Esophagus squamous epithelium (tissue), 5 donors: ENCODE measurements around the gene CUEDC1. TPM values are rescaled to one million over a fixed set of nuclear protein-coding genes. Genes with fewer than 3 reads are reported as not detected.

Experiments
- DNase-seq: peaks from one replicate; lab custom pipeline; 2025; lab: John Stamatoyannopoulos, UW
- H3K27ac ChIP-seq, 4 donors: fragments of 200-600 bp; sonication (generic); one replicate each; pipeline ENCODE4 v1.5.1; 2016 to 2019; ENCODE audit warnings: mild to moderate bottlenecking in 1 of 4
- H3K27me3 ChIP-seq, 4 donors: fragments of 200-600 bp; sonication (generic); 1 replicate in 3 of 4; 2 replicates in 1 of 4; pipeline versions ENCODE4 v1.5.1 to v1.6.0; 2017 to 2021; ENCODE audit warnings: antibody characterized with exemption in 1 of 4
- H3K36me3 ChIP-seq, 3 donors: fragments of 200-600 bp; sonication (generic); one replicate each; pipeline ENCODE4 v1.5.1; 2016 to 2019
- H3K4me1 ChIP-seq, 3 donors: fragments of 200-600 bp; sonication (generic); one replicate each; pipeline ENCODE4 v1.5.1; 2017 to 2019
- H3K4me3 ChIP-seq, 4 donors: fragments of 200-600 bp; sonication (generic); 1 replicate in 3 of 4; 2 replicates in 1 of 4; pipeline ENCODE4 v1.5.1; 2016 to 2019; ENCODE audit warnings: mild to moderate bottlenecking in 2 of 4, moderate library complexity in 1 of 4
- H3K9me3 ChIP-seq, 3 donors: fragments of 200-600 bp; sonication (generic); one replicate each; pipeline ENCODE4 v1.5.1; 2016 to 2019
- POLR2A ChIP-seq, 4 donors: fragments of 450-650 bp; IDR thresholded peaks; one replicate each; pipeline ENCODE4 v1.6.1; 2017; ENCODE audit warnings: antibody characterized with exemption in 4 of 4, mild to moderate bottlenecking in 4 of 4, moderate library complexity in 3 of 4
- whole genome bisulfite sequencing, 2 donors: methylation state at CpG; one replicate each; pipeline ENCODE4 v1.1.5; 2018; 5-methylcytosine and 5-hydroxymethylcytosine counted together
- intact Hi-C: fragments of 100-400 bp; cut with DNase I; formaldehyde crosslinking; loops from one replicate; pipeline ENCODE4 v1.15.0; 2022
- total RNA-seq, 4 donors: library from RNA; depleted of rRNA; stranded (reverse); fragments of >200 nt; gene quantifications; one replicate each; pipeline ENCODE4 v1.1.0, GENCODE V29; 2016
- TF ChIP-seq, protein P1 (sequence below), 6 experiments: fragments of 450-650 bp in 4 of 6; fragments of 200-600 bp in 2 of 6; sonication (generic) in 2 of 6; IDR thresholded peaks; one replicate each; pipeline ENCODE4 v1.5.1; 2016 to 2019; ENCODE audit warnings: antibody characterized with exemption in 6 of 6, mild to moderate bottlenecking in 4 of 6, moderate library complexity in 4 of 6
- donor health status: DM: yes; HTN: yes; CAD: no.

Gene CUEDC1
- total RNA-seq, 4 donors from 2014 or later = 7.4 to 27.3 (median 18.4) TPM

DNA sequence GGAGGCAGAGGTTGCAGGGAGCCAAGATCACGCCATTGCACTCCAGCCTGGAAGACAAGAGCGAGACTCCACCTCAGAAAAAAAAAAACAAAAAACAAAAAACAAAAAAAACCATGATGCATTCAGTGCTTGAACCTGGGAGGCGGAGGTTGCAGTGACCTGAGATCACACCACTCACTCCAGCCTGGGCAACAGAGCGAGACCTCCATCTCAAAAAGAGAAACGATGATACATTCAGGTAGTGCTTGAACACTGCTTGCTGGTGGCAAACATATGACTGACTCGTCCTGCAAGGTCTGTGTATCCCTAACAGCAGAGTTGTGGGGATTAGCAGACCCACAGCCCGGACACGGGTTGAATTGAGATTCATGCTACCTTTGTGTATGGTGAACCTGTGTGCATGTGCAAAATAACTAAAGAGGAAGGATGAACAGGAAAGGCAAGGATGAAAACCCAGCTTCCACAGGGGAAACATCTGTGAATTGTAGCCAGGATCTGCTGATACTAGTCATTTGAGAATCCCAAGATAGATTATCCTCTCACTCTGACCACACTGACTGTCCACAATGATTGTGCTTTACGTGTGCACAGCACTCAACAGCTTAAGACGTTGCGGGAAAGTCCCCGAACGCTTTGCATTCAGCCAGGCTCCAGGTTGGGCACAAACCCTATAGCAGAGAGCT, 53.0 kb downstream of the CUEDC1 start:
- no peak for DNase-seq
- peak overlapping the region; percentile 84 to 92 (median 89) for H3K27ac ChIP-seq

DNA sequence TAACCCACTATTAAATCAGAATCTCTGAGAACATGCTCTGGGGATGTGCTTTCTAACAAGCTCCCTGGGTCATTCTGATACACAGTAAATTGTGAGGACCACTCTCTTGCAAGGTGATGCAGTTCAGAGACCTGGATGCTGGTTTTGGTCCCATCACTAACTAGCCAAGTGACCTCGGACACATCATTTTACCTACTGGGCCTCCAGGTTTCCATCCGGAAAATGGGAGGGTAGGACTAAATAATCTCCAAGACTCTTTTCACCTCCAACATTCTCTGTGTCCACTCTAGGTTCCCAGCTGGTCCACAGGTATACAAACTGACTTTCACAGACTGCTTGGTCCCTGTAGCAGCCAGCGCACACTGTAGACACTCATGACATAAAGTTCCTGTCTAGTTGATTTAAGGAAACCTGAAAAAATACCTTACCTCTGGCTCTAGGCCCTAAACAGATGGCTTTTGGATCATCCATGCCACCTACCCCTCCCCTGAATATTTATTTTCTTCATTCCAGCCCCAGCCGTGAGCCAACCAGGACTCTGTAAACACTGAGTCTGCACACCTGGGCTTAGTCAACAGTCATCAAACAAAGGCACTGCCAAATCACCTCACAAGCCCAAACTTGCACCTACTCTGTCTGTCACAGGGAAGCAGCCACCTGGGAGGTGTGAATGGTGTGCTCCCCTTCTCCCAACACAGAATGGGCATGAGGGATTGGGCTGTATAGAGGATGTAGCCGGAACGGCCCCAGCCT, 54.0 kb downstream of the CUEDC1 start:
- DNase-seq = no peak
- H3K4me3 ChIP-seq = no peak overlapping the region
- H3K27me3 ChIP-seq = no peaks in the 10 kb centered on the region
- intact Hi-C loops = no loop called here
- H3K27ac ChIP-seq = peak overlapping the region; percentile 62 to 92 (median 86)
- H3K4me1 ChIP-seq = peaks cover 71 to 95% (median 81%) of the 10 kb centered on the region in 3 donors
- no peaks in the 10 kb centered on the region for H3K36me3 ChIP-seq
- no peak for TF ChIP-seq POLR2A (IDR thresholded peaks at IDR 0.05)
- TF ChIP-seq, protein P1, sequence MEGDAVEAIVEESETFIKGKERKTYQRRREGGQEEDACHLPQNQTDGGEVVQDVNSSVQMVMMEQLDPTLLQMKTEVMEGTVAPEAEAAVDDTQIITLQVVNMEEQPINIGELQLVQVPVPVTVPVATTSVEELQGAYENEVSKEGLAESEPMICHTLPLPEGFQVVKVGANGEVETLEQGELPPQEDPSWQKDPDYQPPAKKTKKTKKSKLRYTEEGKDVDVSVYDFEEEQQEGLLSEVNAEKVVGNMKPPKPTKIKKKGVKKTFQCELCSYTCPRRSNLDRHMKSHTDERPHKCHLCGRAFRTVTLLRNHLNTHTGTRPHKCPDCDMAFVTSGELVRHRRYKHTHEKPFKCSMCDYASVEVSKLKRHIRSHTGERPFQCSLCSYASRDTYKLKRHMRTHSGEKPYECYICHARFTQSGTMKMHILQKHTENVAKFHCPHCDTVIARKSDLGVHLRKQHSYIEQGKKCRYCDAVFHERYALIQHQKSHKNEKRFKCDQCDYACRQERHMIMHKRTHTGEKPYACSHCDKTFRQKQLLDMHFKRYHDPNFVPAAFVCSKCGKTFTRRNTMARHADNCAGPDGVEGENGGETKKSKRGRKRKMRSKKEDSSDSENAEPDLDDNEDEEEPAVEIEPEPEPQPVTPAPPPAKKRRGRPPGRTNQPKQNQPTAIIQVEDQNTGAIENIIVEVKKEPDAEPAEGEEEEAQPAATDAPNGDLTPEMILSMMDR (IDR thresholded peaks at IDR 0.05) = no peak
- 43 to 48% methylated on average over 6 of the region's 6 CpGs for WGBS, 2 donors
- H3K9me3 ChIP-seq = no peaks in the 10 kb centered on the region

More for the DNA sequence above, 53.0 kb downstream of the CUEDC1 start:
- 46 to 47% methylated on average over 12 to 13 of the region's 13 CpGs for WGBS, 2 donors
- H3K4me3 ChIP-seq = no peak overlapping the region
- H3K4me1 ChIP-seq = peaks cover 71 to 100% (median 81%) of the 10 kb centered on the region in 3 donors
- H3K27me3 ChIP-seq = no peaks in the 10 kb centered on the region
- TF ChIP-seq POLR2A (IDR thresholded peaks at IDR 0.05) = no peak
- TF ChIP-seq, protein P1 (IDR thresholded peaks at IDR 0.05) = no peak
- H3K36me3 ChIP-seq = no peaks in the 10 kb centered on the region
- intact Hi-C loops = no loop called here
- no peaks in the 10 kb centered on the region for H3K9me3 ChIP-seq

DNA sequence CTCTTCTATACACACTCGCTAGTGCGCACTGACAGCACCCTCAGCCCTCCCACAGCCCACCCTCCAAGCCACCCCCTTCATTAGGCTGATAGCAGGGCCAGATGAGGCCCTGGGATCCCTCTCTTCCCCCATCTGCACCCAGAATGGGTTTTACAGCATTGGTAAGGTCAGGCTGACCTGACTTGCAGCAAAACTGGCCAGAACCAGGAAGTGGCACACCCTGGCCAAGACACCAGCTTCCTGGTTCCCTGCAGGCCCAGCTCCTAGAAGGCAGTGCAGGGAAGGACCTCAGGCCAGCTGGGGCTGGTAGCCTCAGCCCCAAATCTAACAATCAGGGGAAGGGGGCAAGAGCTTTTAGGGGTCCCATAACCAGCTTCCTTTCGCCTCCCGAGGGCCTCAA, 55.4 kb downstream of the CUEDC1 start:
- Histone ChIP-seq H3K4me1 (peaks cover 72 to 95% (median 83%) of the 10 kb centered on the region in 3 donors), H3K36me3 (no peaks in the 10 kb centered on the region), H3K9me3 (no peaks in the 10 kb centered on the region), H3K27ac (peak overlapping the region; percentile 83 to 92 (median 85)), H3K27me3 (no peaks in the 10 kb centered on the region), H3K4me3 (no peak overlapping the region)
- WGBS, 2 donors = 50 to 65% methylated on average over 2 to 4 of the region's 4 CpGs
- intact Hi-C loops = loop anchor here (10.0 kb wide), 2 partner anchors 45 to 85 kb away; partner anchors contain the start of gene VEZF1
- no peak for TF ChIP-seq POLR2A (IDR thresholded peaks at IDR 0.05)
- no peak for DNase-seq

DNA sequence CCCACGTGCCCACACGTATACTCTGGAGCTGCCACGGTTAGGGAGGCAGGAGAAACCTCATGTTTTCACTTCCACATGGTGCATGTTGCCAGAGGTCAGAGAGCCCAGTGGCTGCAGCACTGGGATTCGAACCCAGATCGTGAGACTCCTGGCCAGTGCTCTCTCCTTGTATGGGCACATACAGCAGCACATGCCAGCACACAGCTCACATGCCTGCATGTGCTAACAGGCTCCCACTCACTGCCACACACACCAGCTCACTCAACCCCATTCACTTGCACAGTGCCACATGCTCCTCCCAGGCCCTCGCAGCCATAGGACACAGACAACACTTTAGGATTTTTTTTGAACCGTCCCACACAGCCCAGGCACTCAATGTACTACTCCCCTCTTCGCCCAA, 55.8 kb downstream of the CUEDC1 start:
- no peak for DNase-seq
- no peak overlapping the region for H3K4me3 ChIP-seq
- intact Hi-C loops = loop anchor here (10.0 kb wide), 2 partner anchors 45 to 85 kb away; partner anchors contain the start of gene VEZF1

More for the DNA sequence above, 55.8 kb downstream of the CUEDC1 start:
- 18 to 32% methylated on average over 6 to 8 of the region's 8 CpGs for WGBS, 2 donors
- TF ChIP-seq POLR2A (IDR thresholded peaks at IDR 0.05) = no peak
- TF ChIP-seq, protein P1 (IDR thresholded peaks at IDR 0.05) = no peak
- Histone ChIP-seq H3K27ac (peak overlapping the region; percentile 83 to 92 (median 85)), H3K4me1 (peaks cover 68 to 95% (median 79%) of the 10 kb centered on the region in 3 donors), H3K36me3 (no peaks in the 10 kb centered on the region), H3K9me3 (no peaks in the 10 kb centered on the region), H3K27me3 (no peaks in the 10 kb centered on the region)
